Measurements from ENCODE around the gene ZDHHC14.

Gene ZDHHC14

GRCh38 chr6:157608221-157609075 lies 227.5 kb downstream of the ZDHHC14 start:
- ATAC-seq: no peak
- TF ChIP-seq ZC3H10 (CRISPR knock-in tag; IDR thresholded peaks at IDR 0.05) (no peak), ZNF70 (CRISPR knock-in tag; IDR thresholded peaks at IDR 0.05) (no peak), ZNF8 (CRISPR knock-in tag; IDR thresholded peaks at IDR 0.05) (no peak), ESRRG (CRISPR knock-in tag; IDR thresholded peaks at IDR 0.05) (no peak), SNAI2 (CRISPR knock-in tag; IDR thresholded peaks at IDR 0.05) (no peak), TCF4 (CRISPR knock-in tag; IDR thresholded peaks at IDR 0.05; ENCODE audit: borderline replicate concordance) (no peak)

DNA sequence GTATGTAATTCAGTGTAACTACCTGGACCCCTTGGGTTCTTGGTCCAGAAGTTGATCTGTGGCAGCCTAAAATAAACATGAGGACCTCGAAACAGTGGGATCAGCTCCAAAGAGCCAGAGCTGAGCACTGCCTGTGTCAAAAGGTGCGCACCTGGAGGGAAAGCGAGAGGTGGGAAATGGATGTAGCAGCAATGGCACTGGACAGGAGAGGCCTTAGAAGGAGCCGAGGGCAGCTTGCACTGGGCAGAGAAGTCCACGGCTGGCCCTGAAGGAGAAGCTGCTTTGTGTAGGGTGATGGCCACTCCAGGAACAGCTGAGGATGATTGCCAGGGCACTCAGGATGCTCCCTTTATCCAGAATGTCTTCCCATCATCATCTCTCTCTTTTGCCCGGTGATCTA lies 228.1 kb downstream of the ZDHHC14 start:
- ATAC-seq: no peak
- TF ChIP-seq ZFP3 (CRISPR knock-in tag; IDR thresholded peaks at IDR 0.05) (no peak), ESRRG (CRISPR knock-in tag; IDR thresholded peaks at IDR 0.05) (no peak), ARNTL (CRISPR knock-in tag; IDR thresholded peaks at IDR 0.05; ENCODE audit: borderline replicate concordance, low read depth) (no peak), TCF4 (CRISPR knock-in tag; IDR thresholded peaks at IDR 0.05; ENCODE audit: borderline replicate concordance) (no peak), PATZ1 (CRISPR knock-in tag; IDR thresholded peaks at IDR 0.05; ENCODE audit: borderline replicate concordance) (no peak), RARB (CRISPR knock-in tag; IDR thresholded peaks at IDR 0.05) (no peak)
- TF ChIP-seq, protein P1, sequence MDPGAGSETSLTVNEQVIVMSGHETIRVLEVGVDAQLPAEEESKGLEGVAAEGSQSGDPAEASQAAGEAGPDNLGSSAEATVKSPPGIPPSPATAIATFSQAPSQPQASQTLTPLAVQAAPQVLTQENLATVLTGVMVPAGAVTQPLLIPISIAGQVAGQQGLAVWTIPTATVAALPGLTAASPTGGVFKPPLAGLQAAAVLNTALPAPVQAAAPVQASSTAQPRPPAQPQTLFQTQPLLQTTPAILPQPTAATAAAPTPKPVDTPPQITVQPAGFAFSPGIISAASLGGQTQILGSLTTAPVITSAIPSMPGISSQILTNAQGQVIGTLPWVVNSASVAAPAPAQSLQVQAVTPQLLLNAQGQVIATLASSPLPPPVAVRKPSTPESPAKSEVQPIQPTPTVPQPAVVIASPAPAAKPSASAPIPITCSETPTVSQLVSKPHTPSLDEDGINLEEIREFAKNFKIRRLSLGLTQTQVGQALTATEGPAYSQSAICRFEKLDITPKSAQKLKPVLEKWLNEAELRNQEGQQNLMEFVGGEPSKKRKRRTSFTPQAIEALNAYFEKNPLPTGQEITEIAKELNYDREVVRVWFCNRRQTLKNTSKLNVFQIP (CRISPR knock-in tag; IDR thresholded peaks at IDR 0.05; ENCODE audit: borderline replicate concordance, low read depth): no peak

DNA sequence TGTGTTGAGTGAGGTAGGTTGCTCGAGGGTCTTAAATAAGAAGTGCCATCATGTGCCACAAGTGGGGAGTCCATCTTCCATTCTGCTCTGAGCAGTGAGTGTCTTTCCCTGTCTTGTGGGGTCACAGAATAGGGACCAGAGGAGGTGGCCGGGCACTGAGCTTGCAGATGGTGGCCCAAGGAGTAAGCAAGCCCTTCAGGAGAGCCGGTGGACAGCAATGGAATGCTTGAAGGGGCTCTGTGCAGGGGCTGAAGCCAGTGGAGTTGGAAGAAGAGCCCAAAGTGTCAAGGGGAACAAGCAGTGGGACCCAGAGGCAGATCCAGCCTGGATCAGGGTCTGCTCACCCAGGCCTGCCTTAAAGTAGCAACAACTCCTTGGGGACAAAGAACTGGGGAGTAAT lies 228.6 kb downstream of the ZDHHC14 start:
- ATAC-seq: no peak
- TF ChIP-seq ZFP3 (CRISPR knock-in tag; IDR thresholded peaks at IDR 0.05) (no peak), ISL1 (CRISPR knock-in tag; IDR thresholded peaks at IDR 0.05) (no peak), ZC3H10 (CRISPR knock-in tag; IDR thresholded peaks at IDR 0.05) (no peak), GLIS3 (CRISPR knock-in tag; IDR thresholded peaks at IDR 0.05) (no peak), OSR1 (CRISPR knock-in tag; IDR thresholded peaks at IDR 0.05) (no peak), PATZ1 (CRISPR knock-in tag; IDR thresholded peaks at IDR 0.05; ENCODE audit: borderline replicate concordance) (no peak), SNAI2 (CRISPR knock-in tag; IDR thresholded peaks at IDR 0.05) (no peak), ZNF70 (CRISPR knock-in tag; IDR thresholded peaks at IDR 0.05) (no peak), BACH2 (CRISPR knock-in tag; IDR thresholded peaks at IDR 0.05; ENCODE audit: borderline replicate concordance) (no peak), ZFP30 (CRISPR knock-in tag; IDR thresholded peaks at IDR 0.05) (no peak), ARNTL (CRISPR knock-in tag; IDR thresholded peaks at IDR 0.05; ENCODE audit: borderline replicate concordance, low read depth) (no peak), TOX (CRISPR knock-in tag; IDR thresholded peaks at IDR 0.05; ENCODE audit: borderline replicate concordance) (no peak), ZNF8 (CRISPR knock-in tag; IDR thresholded peaks at IDR 0.05) (no peak), TSHZ2 (CRISPR knock-in tag; IDR thresholded peaks at IDR 0.05) (no peak), PPARA (CRISPR knock-in tag; IDR thresholded peaks at IDR 0.05; ENCODE audit: borderline replicate concordance) (no peak), RARB (CRISPR knock-in tag; IDR thresholded peaks at IDR 0.05) (no peak), CSDC2 (CRISPR knock-in tag; IDR thresholded peaks at IDR 0.05) (no peak), ESRRG (CRISPR knock-in tag; IDR thresholded peaks at IDR 0.05) (no peak), ZNF565 (CRISPR knock-in tag; conservative IDR thresholded peaks at IDR 0.05; ENCODE audit: low read depth) (no peak)

Measured in SK-N-SH treated with all-trans-retinoic acid at 6 μM for 48 hours (cell line).